Activated naive CD4-positive, alpha-beta T cell treated with anti-CD3 and anti-CD28 coated beads, Interleukin-2, amount 10 ng/mL, durations not matched to agents 7 days and 5 days (primary cell): ENCODE data around the gene ARHGEF2.
"Not testable (repeated sequence)": the region's sequence is repeated elsewhere in the genome, so short reads cannot be mapped to it uniquely, and the experiment has no call there.

Experiments
- CTCF ChIA-PET: fragments of 350-600 bp; sonication (Branson Sonifier 250); formaldehyde crosslinking; loops from one replicate; lab custom pipeline; 2021; ENCODE audit warnings: antibody characterized with exemption; lab: Charles Lee
- DNase-seq: peaks from one replicate; pipeline ENCODE4 v3.0.0-alpha.2; 2020
- H3K27ac Mint-ChIP-seq: one replicate; pipeline ENCODE4 v1.8.0; 2021; ENCODE audit warnings: mild to moderate bottlenecking, moderate library complexity, mixed read lengths
- H3K27me3 Mint-ChIP-seq: one replicate; pipeline ENCODE4 v1.8.0; 2021; ENCODE audit warnings: mild to moderate bottlenecking, mixed read lengths
- H3K36me3 Mint-ChIP-seq: one replicate; pipeline ENCODE4 v1.8.0; 2021; ENCODE audit warnings: mixed read lengths
- H3K4me1 Mint-ChIP-seq: one replicate; pipeline ENCODE4 v1.8.0; 2021; ENCODE audit warnings: mixed read lengths
- H3K4me3 Mint-ChIP-seq: one replicate; pipeline ENCODE4 v1.8.0; 2021; ENCODE audit warnings: mild to moderate bottlenecking, moderate library complexity, mixed read lengths
- H3K9me3 Mint-ChIP-seq: one replicate; pipeline ENCODE4 v1.8.0; 2021; ENCODE audit warnings: mixed read lengths

The ARHGEF2 gene

DNA sequence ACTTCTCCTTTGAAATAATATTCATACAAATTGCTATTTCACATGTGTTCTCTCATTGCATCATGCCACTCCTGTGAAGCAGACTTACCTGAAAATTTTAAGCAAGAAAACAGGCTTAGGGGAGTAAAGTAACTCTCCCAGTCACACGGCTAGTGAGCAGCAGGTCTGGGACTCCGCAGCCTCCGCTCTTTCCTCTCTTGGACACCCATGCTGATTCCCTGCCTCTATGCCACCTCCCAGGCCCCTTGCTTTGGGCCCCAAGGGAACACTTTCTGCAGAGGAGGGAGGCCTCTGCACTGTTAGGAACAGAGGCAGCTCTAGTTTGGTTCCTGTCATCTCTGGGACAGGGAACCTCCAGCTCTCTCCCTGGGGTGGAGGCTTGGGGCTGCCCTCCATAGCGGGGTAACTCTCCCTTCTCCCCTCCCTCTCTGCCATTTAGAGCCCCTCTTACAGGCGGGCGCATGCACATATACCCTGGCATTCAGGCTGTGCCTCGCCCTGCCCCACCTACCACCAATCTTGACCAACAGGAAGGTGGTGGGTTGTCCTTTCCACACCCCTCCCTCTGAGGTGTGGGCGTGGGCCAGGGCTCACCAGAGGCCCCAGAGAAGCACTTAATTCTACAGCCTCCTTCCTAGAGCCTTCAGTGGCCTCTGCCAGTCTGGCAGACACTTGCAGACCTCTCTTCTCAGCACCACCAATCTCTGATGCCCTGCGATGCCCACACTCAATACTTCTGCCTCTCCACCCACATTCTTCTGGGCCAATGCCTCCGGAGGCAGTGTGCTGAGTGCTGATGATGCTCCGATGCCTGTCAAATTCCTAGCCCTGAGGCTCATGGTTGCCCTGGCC, 37.1 kb downstream of the ARHGEF2 start, which contains the start of gene RXFP4:
TSS of gene RXFP4 (plus strand) at position 646 of the 852 bp plus-strand sequence. CDS start at position 718, 72 bp downstream.
- Mint-ChIP-seq H3K9me3 (no peaks in the 10 kb centered on the region), H3K4me3 (no peak within 1 kb of the TSS), H3K4me1 (peaks cover 57% of the 10 kb centered on the region), H3K27me3 (no peaks in the 10 kb centered on the region), H3K27ac (peak within 1 kb of the TSS; percentile 85), H3K36me3 (peaks cover 9% of the 10 kb centered on the region)
- no peak for DNase-seq
- CTCF ChIA-PET, result interaction anchor here (1.4 to 5.7 kb wide), 4 partner anchors 25 to 125 kb away, joined by 5 to 130 read pairs (median 53); partner anchors contain the start of gene ARHGEF2

DNA sequence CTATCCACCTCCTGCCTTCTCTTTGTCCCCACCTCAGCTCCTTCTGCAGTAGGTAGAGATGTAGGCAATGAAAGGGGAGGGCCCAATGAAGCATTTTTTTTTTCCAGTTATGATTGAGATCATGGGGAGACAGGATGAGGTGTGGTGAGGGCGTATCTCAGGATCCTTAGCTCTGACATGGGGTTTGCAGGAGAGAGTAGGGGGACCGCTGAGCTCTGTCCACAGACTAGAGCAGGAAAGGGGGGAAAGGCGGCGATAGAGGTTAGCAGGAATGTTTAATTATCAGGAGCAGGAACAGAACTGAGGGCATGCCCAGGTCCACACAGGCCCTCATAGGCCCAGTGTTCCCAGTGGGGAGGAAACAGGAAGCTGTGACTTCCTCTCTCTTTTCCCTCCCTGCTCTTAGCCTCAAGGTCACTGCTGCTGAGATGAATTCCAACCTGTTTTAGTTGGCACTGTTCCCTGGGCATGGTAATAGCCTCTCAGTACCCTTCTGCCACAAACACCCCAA, 37.8 kb downstream of the ARHGEF2 start:
- H3K27me3 Mint-ChIP-seq, result no peaks in the 10 kb centered on the region
- CTCF ChIA-PET, result interaction anchor here (1.4 to 5.7 kb wide), 4 partner anchors 25 to 126 kb away, joined by 5 to 130 read pairs (median 53); partner anchors contain the start of gene ARHGEF2
- peaks cover 54% of the 10 kb centered on the region for H3K4me1 Mint-ChIP-seq
- no peak overlapping the region for H3K4me3 Mint-ChIP-seq
- no peak for DNase-seq
- H3K9me3 Mint-ChIP-seq, result no peaks in the 10 kb centered on the region
- peaks cover 6% of the 10 kb centered on the region for H3K36me3 Mint-ChIP-seq
- peak overlapping the region; percentile 85 for H3K27ac Mint-ChIP-seq

DNA sequence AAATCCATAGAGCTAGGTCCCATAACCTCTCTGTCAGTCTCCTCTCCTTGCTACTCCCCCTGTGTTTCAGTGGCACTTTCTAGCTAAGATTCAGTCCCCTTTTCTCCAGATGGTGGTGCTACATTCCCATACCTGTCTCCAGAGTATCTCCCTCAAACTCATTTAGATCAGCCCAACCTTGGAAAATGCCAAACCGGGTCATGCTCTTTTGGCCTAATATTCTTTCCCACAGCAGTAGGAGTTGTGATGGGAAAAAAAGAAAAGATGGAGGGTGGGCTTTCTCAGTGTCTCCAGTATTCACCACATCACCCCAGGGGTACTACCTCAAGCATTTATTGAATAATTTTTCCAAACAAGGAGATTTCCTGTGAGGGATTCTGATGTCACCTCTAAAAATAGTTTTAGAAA, 40.1 kb downstream of the ARHGEF2 start:
- peak overlapping the region; percentile 1 for H3K27ac Mint-ChIP-seq

DNA sequence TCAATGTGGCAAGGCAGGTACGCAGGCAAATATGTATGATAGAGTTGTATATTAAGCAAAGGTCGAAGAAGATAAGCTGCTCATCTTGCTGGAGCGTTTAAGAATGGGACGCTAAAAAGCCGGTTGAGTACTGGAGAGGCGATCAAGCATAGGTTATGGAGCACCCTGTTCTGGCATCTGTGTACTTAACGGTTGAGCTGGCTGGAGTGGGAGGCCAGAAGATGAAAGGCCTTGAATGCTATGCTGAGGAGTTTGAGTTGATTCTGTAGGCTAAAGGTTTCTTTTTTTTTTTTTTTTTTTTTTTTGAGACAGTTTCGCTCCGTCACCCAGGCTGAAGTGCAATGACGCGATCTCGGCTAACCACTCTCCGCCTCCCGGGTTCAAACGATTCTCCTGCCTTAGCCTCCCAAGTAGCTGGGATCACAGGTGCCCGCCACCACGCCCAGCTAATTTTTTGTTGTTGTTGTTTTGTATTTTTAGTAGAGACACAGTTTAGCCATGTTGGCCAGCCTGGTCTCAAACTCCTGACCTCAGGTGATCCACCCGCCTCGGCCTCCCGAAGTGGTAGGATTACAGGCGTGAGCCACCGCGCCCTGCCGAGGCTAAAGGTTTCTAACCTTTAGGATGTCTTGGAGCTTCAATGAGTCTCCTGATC, 43.3 kb downstream of the ARHGEF2 start:
- H3K27ac Mint-ChIP-seq, result peak overlapping the region; percentile 68
- CTCF ChIA-PET, result interaction anchor here (0.6 to 6.7 kb wide), 7 partner anchors 10 to 132 kb away, joined by 3 to 52 read pairs (median 5); no protein-coding TSS in a partner anchor
- H3K36me3 Mint-ChIP-seq, result peaks cover 21% of the 10 kb centered on the region
- no peak overlapping the region for H3K4me3 Mint-ChIP-seq
- H3K9me3 Mint-ChIP-seq, result no peaks in the 10 kb centered on the region
- peaks cover 48% of the 10 kb centered on the region for H3K4me1 Mint-ChIP-seq
- H3K27me3 Mint-ChIP-seq, result no peaks in the 10 kb centered on the region
- no peak for DNase-seq

More for the DNA sequence above, 40.1 kb downstream of the ARHGEF2 start:
- CTCF ChIA-PET, result interaction anchor here (0.7 to 5.7 kb wide), 27 partner anchors 8 to 687 kb away, joined by 3 to 130 read pairs (median 4); partner anchors contain the start of genes ARHGEF2 and RAB25
- no peak overlapping the region for H3K4me3 Mint-ChIP-seq
- H3K36me3 Mint-ChIP-seq, result no peaks in the 10 kb centered on the region
- H3K27me3 Mint-ChIP-seq, result no peaks in the 10 kb centered on the region
- peak; percentile 49 for DNase-seq
- H3K4me1 Mint-ChIP-seq, result peaks cover 44% of the 10 kb centered on the region
- no peaks in the 10 kb centered on the region for H3K9me3 Mint-ChIP-seq

DNA sequence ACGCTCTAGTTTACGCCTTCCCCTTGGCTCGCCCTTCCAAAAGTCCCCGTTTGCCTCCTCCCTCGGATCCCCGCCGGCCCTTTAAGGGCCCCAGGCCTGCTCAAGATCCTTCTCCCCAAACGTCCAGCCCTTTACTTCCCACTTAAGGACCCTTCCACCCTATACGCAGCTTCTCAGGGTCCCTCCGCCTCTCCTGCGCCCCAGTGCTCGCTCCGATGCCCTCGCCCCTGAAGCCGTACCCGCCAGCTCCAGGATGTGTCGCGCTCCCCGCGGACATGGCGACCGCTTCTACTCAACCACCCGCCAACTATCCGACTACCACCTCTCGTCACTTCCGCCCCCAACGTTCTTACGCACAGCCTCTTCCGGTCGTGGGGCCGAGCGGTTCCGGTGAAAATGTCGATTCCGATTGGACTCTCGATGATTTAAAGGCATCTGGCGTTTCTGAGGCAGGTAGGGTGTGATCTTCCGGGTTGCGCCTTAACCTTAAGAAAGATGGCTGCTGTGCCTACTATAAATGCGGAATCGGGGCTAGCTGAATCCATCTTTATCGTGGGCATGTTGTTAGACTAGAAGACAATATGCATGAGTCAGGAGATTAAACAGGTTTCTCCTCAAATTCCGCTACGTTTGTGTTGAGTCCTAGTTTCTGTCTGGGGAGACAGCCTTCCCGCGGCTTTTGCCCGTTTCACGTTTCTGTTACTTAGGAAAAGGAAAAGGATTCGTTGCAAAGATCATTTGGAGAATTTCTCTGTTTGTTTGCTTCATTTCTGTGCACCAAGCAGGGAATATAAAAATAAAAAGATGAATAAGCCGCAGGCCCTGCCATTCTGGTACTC, 44.0 kb downstream of the ARHGEF2 start, which contains the start of gene KHDC4:
TSS of gene KHDC4 (minus strand) at position 317 of the 839 bp plus-strand sequence. CDS start at position 277, 40 bp downstream.
- peak; percentile 97 for DNase-seq
- Mint-ChIP-seq H3K9me3 (no peaks in the 10 kb centered on the region), H3K4me1 (peaks cover 50% of the 10 kb centered on the region), H3K27ac (peak within 1 kb of the TSS; percentile 68), H3K36me3 (peaks cover 24% of the 10 kb centered on the region), H3K27me3 (no peaks in the 10 kb centered on the region), H3K4me3 (no peak within 1 kb of the TSS)
- CTCF ChIA-PET, result interaction anchor here (0.6 to 6.7 kb wide), 13 partner anchors 11 to 134 kb away, joined by 3 to 52 read pairs (median 3); partner anchors contain the start of gene ARHGEF2

DNA sequence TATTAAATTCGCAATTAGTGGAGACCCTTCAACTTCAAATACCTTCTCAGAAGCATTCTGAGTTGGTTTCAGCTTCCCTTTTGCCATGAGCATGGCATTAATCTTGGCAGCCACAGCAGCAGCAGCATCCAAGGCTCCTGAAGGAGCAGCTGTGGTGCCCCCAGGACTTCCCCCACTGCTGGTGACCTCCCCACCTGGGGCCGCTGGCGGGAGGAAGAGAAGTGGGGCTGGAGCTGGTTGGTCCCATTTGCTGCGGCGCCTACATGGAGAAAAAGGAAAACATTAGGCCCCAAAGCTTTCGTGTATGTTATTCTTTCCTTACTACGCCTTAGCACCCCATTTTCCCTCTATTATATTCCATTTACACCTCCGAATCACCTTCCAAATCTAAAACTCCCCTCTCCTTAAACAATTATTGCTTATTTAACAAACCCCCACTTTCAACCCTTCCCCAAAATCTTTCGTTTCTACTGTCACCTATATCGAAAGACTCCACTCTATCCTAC, 44.7 kb downstream of the ARHGEF2 start:
- H3K4me3 Mint-ChIP-seq, result no peak overlapping the region
- no peaks in the 10 kb centered on the region for H3K9me3 Mint-ChIP-seq
- no peak overlapping the region for H3K27ac Mint-ChIP-seq
- peaks cover 54% of the 10 kb centered on the region for H3K4me1 Mint-ChIP-seq
- no peak for DNase-seq
- H3K36me3 Mint-ChIP-seq, result peaks cover 28% of the 10 kb centered on the region
- CTCF ChIA-PET, result interaction anchor here (0.6 to 6.7 kb wide), 13 partner anchors 12 to 135 kb away, joined by 3 to 52 read pairs (median 4); partner anchors contain the start of gene ARHGEF2
- H3K27me3 Mint-ChIP-seq, result no peaks in the 10 kb centered on the region

DNA sequence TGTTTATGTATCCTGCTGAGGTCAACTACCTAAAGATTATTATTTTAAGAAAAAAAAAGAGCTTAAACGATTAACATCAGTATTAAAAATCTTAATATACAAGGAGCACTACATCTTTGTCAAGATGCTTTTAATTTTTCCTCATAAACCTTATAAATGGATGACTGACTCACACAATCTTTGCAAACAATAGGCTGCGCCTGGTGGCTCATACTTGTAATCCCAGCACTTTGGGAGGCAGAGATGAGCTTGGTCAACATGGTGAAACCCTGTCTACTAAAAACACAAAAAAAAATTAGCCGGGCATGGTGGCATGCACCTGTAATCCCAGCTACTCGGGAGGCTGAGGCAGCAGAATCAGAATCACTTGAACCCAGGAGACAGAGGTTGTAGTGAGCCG, 45.9 kb downstream of the ARHGEF2 start:
- no peak for DNase-seq
- H3K4me1 Mint-ChIP-seq, result peaks cover 48% of the 10 kb centered on the region
- no peaks in the 10 kb centered on the region for H3K9me3 Mint-ChIP-seq
- peak overlapping the region; percentile 52 for H3K4me3 Mint-ChIP-seq
- CTCF ChIA-PET, result interaction anchor here (0.7 to 6.7 kb wide), 6 partner anchors 28 to 134 kb away, joined by 3 to 52 read pairs (median 4); no protein-coding TSS in a partner anchor
- H3K36me3 Mint-ChIP-seq, result peaks cover 33% of the 10 kb centered on the region
- peak overlapping the region; percentile 24 for H3K27ac Mint-ChIP-seq
- no peaks in the 10 kb centered on the region for H3K27me3 Mint-ChIP-seq

DNA sequence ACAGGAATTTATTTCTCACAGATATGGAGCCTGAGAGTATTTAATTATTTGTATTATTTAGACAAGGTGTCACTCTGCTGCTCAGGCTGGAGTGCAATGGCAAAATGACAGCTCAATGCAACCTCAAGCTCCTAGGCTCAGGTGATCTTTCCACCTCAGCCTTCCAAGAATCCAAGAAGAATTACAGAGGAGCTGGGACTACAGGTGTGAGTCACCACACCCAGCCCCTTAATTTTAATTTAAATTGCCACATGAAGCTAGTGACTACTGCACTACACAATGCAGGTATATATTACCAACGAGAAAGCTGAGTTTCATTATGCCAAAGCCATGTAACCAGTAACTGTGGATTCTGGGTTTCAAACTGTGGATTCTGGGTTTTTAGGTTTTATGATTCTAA, 46.3 kb downstream of the ARHGEF2 start:
- DNase-seq, result no peak
- Mint-ChIP-seq H3K4me3 (peak overlapping the region; percentile 37), H3K4me1 (peaks cover 48% of the 10 kb centered on the region), H3K27ac (peak overlapping the region; percentile 24), H3K9me3 (no peaks in the 10 kb centered on the region), H3K36me3 (peaks cover 36% of the 10 kb centered on the region), H3K27me3 (no peaks in the 10 kb centered on the region)
- CTCF ChIA-PET, result interaction anchor here (0.7 to 6.7 kb wide), 5 partner anchors 28 to 134 kb away, joined by 3 to 52 read pairs (median 6); no protein-coding TSS in a partner anchor

DNA sequence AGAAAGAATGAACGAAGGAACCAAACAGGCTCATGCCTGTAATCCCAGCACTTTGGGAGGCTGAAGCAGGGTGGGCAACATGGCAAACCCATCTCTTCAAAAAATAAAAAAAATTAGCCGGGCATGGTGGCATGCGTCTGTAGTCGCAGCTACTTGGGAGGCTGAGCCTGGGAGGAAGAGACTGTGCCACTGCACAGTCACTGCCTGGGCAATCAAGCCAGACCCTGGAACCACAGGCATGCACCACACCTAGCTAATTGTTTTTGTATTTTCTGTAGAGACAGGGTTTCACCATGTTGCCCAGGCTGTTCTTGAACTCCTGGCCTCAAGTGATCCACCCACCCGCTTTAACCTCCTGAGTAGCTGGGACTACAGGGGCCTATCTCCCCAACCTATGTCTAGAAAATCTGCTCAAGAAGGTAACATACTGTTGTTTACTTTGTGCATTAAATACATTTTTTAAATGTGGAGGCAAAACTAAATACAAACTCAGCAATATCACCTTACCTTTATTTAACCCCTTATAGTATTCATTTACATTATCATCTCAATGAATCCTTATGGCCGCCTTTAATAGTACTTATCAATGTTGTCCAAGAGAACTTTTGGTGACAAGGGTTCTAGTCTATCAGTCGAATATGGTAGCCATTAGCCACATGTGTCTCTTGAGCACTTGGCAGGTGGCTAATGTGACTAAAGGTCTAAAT, 46.9 kb downstream of the ARHGEF2 start:
- H3K36me3 Mint-ChIP-seq, result peaks cover 42% of the 10 kb centered on the region
- H3K27ac Mint-ChIP-seq, result peak overlapping the region; percentile 24
- peak overlapping the region; percentile 37 for H3K4me3 Mint-ChIP-seq

DNA sequence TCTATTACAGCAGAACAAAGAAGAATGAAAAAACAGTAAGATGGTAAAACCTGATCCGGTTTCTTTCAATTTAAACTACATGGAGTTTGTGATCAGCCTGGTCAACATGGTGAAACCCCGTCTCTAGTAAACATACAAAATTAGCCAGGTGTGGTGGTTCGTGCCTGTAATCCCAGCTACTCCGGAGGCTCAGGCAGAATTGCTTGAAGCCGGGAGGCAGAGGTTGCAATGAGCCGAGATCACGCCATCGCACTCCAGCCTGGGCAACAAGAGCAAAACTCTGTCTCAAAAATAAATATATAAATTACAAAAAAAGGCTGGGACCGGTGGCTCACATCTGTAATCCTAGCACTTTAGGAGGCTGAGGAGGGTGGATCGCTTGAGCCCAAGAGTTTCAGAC, 47.6 kb downstream of the ARHGEF2 start:
- peaks cover 48% of the 10 kb centered on the region for H3K36me3 Mint-ChIP-seq
- peak overlapping the region; percentile 80 for H3K27ac Mint-ChIP-seq
- peaks cover 42% of the 10 kb centered on the region for H3K4me1 Mint-ChIP-seq
- not testable (repeated sequence) for DNase-seq, H3K9me3 Mint-ChIP-seq, H3K27me3 Mint-ChIP-seq
- CTCF ChIA-PET, result interaction anchor here (1.0 to 6.7 kb wide), 2 partner anchors 15 to 59 kb away, joined by 3 to 52 read pairs; no protein-coding TSS in a partner anchor
- H3K4me3 Mint-ChIP-seq, result peak overlapping the region; percentile 47

More for the DNA sequence above, 46.9 kb downstream of the ARHGEF2 start:
- H3K9me3 Mint-ChIP-seq, result no peaks in the 10 kb centered on the region
- H3K4me1 Mint-ChIP-seq, result peaks cover 48% of the 10 kb centered on the region
- no peaks in the 10 kb centered on the region for H3K27me3 Mint-ChIP-seq
- no peak for DNase-seq
- CTCF ChIA-PET, result interaction anchor here (1.0 to 6.7 kb wide), 3 partner anchors 27 to 133 kb away, joined by 3 to 52 read pairs (median 8); no protein-coding TSS in a partner anchor

DNA sequence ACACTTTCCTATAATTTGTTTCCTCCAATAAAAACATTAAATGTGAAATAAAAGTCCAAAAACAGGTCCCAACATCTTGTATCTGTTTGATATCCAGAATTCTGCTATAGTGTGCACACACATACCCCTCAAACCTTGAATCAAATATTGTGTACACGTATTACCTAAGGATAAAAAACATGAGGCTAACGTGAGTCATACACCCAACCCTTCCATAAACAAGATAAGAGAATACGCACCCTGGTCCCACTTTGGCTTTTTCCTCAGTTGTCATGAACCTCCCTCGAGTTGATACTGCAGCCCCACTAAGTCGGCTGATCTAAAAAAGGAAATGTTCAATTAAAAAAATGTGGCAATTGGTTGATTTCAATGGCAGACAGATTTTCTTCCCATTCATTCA, 49.3 kb downstream of the ARHGEF2 start:
- Mint-ChIP-seq H3K27ac (no peak overlapping the region), H3K4me1 (peaks cover 42% of the 10 kb centered on the region), H3K9me3 (no peaks in the 10 kb centered on the region), H3K27me3 (no peaks in the 10 kb centered on the region), H3K36me3 (peaks cover 52% of the 10 kb centered on the region), H3K4me3 (no peak overlapping the region)
- CTCF ChIA-PET, result interaction anchor here (6.7 kb wide), 1 partner anchor 60 kb away, joined by 52 read pairs; no protein-coding TSS in a partner anchor
- no peak for DNase-seq

DNA sequence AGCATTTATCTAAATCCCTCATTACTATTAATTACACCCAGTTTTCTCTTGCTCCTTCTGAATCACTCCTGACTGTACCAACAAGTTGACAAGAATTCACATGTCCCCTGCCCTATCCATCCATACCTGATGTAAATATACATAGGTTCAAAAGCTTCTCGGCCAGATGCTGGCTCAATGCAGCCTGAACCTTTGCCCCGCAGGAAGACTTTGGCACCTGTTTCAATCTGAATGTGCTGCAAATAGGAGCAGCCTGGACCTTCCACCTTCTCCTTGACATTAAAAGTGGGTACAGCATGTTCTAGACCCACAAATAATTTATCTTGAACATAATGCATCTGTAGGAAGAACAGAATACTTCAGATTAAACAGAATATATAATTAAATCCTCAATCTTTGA, 52.8 kb downstream of the ARHGEF2 start:
- H3K27ac Mint-ChIP-seq, result peak overlapping the region; percentile 34
- H3K36me3 Mint-ChIP-seq, result peaks cover 57% of the 10 kb centered on the region
- CTCF ChIA-PET, result no interaction called here

More for the DNA sequence above, 52.8 kb downstream of the ARHGEF2 start:
- Mint-ChIP-seq H3K4me1 (peaks cover 14% of the 10 kb centered on the region), H3K27me3 (no peaks in the 10 kb centered on the region), H3K9me3 (no peaks in the 10 kb centered on the region), H3K4me3 (no peak overlapping the region)
- DNase-seq, result no peak
